GM18505 (cell line): ENCODE results near the gene ICAM2.

Experiments used
- ATAC-seq: cut with Tn5 transposase; IDR thresholded peaks from one replicate; pipeline ENCODE4 v1.9.1; 2021; ENCODE audit not compliant: unreplicated experiment
- POLR2A ChIP-seq: IDR thresholded peaks from 4 replicates; pipeline ENCODE4 v1.6.1; 2011; ENCODE audit warnings: borderline replicate concordance; ENCODE audit not compliant: insufficient read depth, insufficient read length; ENCODE audit errors: extremely low read depth

The ICAM2 gene

GRCh38 chr17:64001763-64002529 lies 18.5 kb downstream of the ICAM2 start:
- no peak for TF ChIP-seq POLR2A
- no peak for ATAC-seq

DNA sequence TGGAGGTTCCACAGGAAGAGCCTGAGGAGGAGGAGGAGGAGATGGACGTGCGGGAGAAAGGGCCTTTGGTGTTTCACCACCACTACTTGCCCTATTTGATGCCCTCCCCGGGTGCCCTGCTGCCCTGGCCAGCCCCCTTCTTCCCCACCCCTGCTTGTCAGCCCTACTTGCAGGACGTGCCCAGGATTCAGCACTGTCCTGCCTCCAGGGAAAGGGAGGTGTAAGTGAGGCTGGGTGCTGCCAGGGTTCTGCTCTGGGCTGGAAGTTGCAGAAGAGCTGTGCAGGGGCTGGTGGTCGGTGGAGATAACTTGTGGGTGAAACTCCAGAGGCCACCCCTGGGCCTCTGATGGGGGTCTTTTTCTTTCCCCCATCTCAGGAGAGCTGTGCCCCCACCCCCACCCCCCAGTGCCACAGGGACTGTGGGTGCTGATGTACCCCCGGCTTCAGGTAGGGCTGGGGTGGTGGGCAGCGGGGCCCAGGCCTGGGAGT lies 19.3 kb downstream of the ICAM2 start:
- ATAC-seq = no peak
- TF ChIP-seq POLR2A = no peak

GRCh38 chr17:63999680-64000531 lies 20.5 kb downstream of the ICAM2 start:
- no peak for TF ChIP-seq POLR2A
- no peak for ATAC-seq

GRCh38 chr17:63998721-63999679 lies 21.4 kb downstream of the ICAM2 start:
- TF ChIP-seq POLR2A = no peak
- ATAC-seq = no peak

- no peak for TF ChIP-seq POLR2A
- no peak for ATAC-seq
These were observed 22.2 kb downstream of the ICAM2 start, which contains the start of gene PRR29 for GRCh38 chr17:63998050-63998720. TSS of gene PRR29 (plus strand) at chr17:63998351. CDS start at chr17:63998365, 14 bp downstream.

DNA sequence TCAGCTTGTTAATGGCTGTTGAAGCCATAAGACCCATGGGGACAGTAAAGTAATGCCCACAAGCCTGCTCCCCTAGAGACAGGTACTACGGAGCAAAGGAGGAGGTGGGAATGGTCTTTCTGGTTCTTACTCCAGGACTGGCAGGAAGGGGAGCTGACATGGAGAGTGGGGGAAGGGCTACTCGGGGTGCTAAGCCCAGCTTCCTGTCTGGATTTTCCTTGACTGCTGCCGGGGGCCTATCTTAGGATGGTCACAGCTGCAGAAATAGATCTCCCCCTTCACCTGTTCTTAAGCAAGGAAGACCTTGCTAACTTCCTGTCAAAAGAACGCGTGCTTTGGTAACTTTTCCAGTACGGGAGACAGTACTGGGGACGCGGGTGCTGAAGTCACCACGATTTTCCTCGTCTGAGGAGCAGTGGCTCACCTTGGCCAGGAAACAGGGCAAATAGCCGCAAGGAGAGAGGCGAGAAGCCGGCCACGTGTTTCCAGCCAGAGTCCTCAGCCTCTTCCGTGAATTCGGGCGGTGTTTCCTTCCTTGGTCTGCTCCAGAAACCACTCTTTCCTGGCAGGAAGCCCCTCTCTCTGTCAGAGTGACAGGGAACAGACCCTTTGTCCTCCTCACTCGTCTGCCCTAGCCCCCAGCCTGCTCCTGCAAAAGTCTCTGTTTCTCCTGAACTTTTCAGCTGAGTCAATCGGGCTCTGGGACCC lies 22.9 kb downstream of the ICAM2 start:
- no peak for TF ChIP-seq POLR2A
- no peak for ATAC-seq

DNA sequence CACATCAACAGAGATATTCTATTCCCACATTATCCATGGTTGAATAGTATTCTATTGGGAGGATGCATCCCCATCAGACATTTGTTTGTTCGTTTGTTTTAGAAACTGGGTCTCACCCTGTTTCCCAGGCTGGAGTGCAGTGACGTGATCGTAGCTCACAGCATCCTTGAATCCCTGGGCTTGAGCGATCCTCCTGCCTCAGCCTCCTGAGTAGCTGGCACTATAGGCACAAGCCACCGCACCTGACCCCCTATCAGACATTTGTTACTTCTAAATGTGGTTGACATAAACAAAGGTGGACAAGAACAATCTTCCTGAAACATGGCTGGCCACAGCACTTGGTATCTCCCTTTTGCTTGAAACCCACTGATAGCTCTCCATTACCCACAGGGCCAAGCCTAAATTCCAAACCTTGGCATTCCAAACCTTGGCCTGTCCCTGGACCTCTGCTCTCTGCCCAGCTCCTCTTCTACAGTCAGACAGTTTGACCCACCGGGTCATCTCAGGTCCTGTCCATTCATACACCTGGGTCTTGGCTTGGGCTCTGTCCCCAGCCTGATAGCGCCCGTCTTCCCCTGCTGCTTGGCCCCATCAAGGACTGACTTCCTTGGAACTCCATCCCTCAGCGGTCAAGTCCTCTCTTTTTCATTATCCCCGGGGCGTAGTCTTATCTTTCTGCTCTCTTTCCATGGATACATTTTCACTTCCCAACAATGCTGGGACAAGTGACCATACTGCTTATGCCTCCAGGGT lies 23.8 kb downstream of the ICAM2 start:
- TF ChIP-seq POLR2A = no peak
- ATAC-seq = no peak

GRCh38 chr17:63995626-63996025 lies 24.8 kb downstream of the ICAM2 start:
- no peak for TF ChIP-seq POLR2A
- ATAC-seq = no peak

DNA sequence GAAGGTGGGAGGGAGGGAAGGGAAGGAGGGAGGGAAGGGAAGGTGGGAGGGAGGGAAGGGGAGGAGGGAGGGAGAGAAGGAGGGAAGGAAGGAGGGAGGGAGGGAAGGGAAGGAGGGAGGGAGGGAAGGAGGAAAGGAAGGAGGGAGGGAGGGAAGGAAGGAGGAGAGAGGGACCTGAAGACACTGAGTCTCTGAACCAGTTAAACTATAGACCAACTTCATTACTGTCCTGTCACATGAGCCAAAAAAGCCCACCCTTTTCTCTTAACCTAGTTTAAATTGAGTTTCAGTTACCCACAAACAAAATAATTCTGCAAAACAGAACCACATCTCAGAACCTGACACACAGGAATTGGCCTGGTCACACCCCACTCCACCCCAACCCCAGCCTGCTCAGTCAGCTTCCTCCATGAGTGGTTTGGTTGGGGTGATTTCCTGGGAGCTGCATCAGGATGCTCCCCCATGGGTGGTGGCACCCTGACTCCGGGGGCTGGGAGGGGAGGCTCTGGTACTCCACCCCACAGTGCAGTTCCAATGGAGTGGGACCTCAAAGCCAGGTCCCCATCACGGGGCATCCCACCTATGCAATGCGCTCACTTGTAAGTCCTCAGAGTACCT lies 27.0 kb downstream of the ICAM2 start:
- no peak for ATAC-seq
- TF ChIP-seq POLR2A = no peak

- no peak for ATAC-seq
- no peak for TF ChIP-seq POLR2A
These were observed 28.8 kb downstream of the ICAM2 start for GRCh38 chr17:63991611-63992010.
